CD4-positive, alpha-beta T cell treated with Interleukin-2 at 100 ng/mL for 4 hours (primary cell): ENCODE data around the gene MCTP1.
"Not testable (repeated sequence)": the region's sequence is repeated elsewhere in the genome, so short reads cannot be mapped to it uniquely, and the experiment has no call there.

Experiments
- DNase-seq: peaks from one replicate; pipeline ENCODE4 v3.0.0-alpha.2; 2020; ENCODE audit warnings: low spot score

MCTP1 gene

DNA sequence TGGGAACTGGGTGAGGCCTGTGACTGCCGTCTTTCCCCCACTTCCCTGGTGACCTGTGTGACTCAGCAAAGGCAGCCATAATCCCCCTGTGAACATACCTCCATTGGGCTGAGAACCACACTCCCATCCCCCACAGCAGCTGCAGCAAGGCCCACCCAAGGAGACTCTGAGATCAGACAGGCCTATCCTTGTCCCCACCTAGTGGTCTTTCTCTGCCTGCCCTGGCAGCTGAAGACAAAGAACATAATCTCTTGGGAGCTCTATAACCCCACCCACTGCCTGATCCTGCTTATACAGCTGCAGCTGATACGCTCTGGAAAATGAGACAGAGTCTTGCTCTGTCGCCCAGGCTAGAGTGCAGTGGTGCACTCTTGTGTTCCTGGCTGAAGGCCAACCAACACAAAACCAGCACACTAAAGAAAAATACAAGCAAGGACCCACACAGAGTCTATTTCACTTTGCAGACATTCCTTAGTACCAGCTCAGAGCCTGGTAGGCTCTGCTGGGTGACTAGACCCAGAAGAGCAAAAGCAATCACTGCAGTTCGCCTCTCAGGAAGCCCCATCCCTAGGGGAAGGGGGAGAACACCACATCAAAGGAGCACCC, 106.7 kb downstream of the MCTP1 start:
- no peak for DNase-seq

DNA sequence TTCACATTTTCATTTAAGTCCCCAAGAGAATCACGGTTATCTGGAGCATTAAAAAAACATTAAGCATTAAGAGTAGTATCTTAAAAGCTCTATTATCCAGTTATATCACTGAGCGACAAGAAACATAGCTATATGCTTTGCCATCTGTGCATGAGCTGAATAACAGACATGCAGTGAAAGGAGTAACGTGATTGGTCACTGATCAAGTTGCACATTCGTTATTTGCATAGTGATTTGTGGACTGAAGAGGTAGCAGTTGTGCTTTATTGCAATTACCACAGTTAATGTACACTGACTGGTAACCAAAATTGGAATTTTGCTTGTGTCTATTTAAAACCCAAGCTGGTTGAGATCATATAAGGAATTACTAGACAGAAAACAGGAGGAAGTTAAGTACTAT, 107.4 kb downstream of the MCTP1 start:
- no peak for DNase-seq

DNA sequence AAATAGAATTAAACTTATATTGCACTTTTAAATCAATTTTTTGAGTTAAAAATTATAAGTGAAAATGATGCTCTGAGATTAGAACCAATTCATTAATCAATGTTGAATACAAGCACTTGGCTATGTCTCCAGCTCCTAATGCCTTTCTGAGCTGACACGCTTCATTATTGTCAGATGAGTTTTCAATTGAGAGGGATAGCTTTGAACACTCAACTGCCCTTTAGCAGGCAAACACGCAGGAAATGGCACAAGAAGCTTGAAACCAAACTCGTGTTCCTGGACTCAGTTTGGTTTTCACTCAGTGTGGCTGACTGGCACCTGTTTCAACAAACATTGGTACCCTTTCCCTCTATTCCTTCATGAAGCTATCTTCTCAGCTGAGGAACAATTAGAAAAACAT, 109.8 kb downstream of the MCTP1 start:
- no peak for DNase-seq

DNA sequence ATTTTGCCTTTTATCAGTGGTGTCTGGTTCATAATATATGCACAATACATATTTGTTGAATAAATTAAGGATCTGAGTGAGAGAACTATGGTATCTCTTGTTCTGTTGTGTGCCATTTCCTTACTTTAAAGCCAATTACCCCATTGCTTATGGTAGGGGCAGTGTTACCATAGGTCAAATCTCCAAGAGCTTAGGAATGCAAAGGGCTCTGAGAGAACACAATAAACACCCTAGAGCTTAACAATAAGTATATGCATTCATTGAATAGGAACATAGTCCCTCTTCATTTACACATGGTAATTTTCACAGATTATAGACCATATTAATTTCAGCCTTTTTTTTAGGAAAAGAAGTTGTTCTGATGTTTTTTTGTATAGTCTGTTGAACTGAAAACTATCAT, 112.2 kb downstream of the MCTP1 start:
- DNase-seq, result no peak

DNA sequence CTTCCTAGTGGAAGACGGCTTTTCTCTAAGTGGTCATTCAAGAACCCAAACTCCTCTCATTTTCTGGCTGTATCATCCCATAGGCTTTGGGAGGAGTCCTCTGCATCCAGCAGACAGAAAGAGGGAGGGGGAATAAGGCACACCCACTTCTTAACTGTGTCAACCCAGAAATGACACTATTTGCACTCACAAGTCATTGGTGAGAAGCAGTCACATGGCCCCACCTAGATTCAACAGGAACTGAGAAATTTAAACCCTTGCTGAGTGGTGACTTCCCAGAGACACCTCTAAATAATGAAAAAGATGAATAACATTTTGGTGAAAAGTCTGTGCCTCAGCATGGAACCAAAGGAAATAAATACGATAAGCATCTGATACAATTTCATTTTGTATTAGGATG, 120.0 kb downstream of the MCTP1 start:
- DNase-seq, result no peak

DNA sequence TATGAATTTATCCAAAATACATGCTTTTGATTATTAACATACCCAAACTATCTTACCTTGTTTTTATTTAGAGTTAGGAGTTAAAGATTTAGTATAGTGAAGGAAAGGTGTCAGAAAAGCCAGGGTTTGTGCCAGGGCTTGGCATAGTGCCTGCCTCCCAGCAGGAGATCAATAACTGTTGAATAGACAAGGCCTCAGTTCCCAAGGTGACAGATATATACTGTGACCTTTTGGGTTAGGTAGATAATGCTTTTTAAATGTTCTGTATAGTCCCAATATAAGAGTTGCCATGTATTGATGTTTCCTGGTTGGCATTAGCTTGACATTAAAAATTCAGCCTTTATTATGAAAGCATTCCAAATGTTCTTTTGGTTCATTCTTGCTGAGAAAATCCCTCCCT, 121.8 kb downstream of the MCTP1 start:
- DNase-seq, result no peak

DNA sequence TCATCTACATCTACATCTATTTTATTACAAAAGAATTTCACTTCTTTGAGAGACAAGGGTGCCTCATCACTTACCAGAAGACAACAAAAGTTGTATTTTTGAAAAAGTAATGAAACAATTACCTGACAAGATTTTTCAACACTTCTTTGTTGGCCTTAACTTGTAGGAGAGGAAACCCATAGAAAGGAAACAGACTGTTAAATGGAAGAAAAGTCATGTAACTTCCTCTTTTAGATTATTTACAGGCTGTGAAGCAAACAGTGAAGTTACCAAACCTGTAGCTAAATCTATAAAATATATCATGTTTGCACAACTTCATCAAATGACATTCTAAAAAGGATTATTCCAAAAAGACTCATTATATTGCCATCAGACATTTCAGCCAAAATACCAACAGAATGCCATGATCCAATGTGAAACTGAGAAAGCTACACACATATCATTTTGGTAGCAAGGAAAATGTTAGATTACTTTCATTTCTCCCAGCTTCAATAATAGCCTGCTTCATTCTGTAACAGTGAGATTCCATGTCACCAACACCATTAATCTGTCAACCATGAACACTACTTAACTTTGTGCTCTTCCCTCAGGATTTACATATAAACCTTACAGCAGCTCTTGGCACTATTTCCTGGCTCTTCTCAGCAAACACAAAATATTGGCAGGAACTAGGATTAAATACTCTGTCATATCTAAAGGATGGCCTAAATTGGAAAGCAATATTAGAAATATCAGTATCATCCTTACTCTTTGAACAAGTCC, 122.5 kb downstream of the MCTP1 start:
- DNase-seq, result no peak

DNA sequence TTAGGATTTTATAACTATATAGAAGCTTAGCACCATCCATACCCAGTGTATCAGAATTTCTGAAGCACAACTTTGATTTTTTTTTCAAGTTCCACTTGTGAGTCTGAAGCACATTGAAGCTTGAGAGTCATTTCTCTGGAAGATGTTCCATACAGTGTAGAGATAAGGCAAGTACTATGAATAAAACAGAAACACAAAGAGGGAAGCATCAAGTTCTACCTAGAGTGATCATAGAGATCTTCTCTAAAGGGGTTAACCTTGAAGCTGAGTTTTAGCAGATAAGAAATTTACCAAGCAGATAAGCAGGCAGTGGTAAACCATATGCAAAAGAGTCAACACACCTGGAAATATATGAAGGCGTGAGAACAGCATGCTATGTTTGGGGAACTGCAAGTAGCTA, 125.3 kb downstream of the MCTP1 start:
- no peak for DNase-seq

DNA sequence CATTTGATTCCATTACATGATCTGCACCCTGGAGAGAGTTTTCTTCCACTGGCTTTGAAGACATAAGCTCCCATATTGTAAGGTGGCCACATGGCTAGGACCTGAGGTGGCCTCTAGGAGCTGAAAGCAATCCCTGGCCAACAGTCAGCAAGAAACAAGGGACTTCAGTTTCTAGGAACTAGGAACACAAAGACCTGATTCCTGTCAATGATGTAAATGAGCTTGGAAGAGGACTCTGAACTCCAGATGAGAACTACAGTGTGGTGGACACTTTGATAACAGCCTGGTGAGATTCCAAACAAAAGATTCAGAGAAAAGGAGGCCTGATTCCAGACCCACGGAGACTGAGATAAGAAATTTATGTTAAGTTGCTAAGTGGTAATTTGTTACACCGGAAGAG, 129.0 kb downstream of the MCTP1 start:
- no peak for DNase-seq

DNA sequence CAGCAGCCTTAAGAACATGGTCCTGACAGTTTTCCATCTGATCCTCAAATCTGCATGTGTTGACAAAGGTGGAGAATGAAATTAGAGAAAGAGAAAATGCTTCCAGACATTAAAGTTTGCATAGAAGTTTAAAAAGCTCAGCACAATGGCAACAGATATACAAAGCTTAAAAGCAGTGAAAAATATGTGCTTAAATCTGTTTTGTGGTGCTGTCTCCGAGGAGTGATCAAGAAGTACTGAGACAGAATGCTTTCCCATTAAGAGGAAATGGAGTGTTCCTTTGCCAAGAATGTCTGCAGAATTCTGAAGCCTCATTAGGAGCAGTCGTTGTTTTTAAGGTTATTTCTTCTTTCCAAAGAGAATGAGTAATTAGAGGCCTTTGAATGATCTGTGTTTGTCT, 131.4 kb downstream of the MCTP1 start:
- DNase-seq, result no peak

DNA sequence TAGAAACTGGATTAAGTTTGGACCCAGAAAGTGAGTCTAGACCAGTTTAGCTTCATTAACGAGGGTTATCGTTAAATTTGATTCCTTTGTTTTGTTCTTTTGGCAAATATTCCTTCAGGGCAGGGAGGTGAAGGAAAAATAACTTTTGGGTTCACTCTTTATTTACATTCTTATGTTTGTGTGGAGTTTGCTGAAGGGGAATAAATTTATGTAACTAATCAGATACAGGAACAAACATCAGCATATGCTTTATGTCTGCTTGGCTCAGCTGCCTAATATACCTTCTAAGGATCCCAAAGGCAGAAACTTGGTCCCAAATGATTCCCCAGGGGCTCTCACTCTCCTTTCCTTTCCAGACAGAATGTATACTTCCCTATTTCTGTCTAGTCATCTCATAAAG, 132.4 kb downstream of the MCTP1 start:
- no peak for DNase-seq

DNA sequence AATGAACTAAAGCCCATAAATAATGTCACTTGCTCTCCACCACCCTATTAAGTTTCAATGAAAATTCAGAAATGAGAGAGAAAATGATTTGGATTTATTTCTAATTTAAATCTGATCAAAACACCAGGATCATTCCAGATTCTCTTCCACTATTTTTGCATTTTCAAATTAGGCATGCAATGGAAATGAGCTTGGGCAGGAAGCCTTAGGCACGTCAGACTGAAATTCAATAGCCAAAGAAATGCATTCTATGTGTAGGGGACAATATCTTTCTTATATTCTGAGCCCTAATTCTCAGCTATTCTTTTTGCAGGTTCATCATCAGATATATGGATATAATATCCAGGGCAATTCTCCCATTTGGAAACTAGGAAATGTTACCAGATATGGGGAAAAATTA, 132.8 kb downstream of the MCTP1 start:
- no peak for DNase-seq

DNA sequence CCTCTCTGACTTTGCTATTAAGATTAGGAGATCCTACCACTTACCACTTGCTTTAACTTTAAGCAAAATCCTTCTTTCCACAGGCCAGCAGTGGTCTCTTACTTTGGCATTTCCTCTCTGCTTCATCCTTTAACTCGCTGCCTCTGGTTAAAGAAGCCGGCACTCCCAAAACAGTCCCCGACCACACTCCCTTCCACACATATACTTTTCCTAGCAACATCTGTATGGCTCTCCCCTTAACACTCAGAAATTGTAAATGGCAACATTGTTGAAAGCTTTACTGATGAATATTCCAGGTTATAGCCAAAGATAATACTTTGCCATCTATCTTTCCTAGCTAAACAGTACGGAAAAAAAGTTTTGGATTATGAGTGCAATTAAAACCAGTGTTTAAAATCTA, 133.2 kb downstream of the MCTP1 start:
- no peak for DNase-seq

DNA sequence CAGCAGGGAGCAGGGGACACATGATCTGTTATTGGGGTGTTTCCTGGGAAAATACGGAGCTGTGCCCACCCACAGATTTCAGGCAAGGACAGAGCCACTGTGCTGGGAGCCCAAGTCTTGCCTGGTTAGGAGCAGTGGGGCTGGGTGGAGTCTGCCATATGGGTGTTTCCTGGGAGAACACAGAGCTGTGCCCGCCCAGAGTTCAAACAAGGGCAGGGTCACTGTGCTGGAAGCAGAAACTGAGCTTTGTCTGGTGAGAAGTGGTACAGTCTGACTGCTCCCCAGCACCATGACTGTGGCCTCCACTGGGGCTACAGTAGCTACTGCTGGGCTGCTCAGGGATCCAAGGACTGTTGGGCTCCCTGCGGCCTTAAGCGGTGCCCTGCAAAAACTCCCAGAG, 135.5 kb downstream of the MCTP1 start:
- DNase-seq, result no peak

DNA sequence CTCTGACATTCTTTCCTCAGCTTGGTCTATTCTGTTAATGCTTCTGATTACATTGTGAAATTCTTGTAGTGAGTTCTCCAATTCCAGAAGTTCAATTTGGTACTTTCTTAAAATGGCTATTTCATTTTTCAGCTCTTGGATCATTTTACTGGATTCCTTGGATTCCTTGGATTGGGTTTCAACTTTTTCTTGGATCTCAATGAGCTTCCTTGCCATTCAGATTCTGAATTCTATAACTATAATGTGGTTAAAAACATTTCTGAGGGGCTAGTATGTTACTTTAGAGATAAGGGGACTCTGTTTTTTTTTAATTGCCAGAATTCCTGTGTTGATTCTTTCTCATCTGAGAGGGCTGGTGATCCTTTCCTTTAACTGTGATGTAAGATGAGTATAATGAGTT, 136.4 kb downstream of the MCTP1 start:
- no peak for DNase-seq

DNA sequence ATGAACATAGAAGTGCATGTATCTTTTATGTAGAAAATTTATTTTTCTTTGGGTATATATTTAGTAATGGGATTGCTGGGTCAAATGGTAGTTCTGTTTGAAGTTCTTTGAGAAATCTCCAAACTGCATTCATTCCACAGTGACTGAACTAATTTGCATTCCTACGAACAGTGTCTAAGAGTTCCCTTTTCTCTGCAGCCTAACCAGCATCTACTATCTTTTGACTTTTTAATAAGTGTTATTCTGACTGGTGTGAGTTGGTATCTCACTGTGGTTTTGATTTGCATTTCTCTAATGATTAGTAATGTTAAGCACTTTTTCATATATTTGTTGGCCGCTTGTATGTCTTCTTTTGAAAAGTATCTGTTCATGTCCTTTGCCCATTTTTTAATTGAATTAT, 141.0 kb downstream of the MCTP1 start:
- DNase-seq, result not testable (repeated sequence)

DNA sequence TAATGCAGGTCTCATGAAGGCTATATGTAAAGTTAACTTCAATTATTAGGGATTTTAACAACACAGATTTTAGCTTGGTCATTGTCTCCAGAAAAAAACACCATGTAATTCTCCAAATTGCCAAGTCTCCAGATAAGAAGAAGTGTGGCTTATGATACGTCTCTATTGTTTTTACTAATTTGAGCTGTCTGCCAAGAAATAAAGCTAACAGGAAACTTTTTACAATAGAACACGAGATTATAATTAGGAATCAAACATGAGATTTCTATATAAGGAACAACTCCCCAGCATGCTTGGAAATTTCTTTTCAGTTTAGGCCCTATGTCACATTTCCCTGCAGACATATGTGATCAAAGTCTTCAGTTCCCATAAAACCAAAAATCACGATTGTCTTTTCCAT, 142.7 kb downstream of the MCTP1 start:
- no peak for DNase-seq

DNA sequence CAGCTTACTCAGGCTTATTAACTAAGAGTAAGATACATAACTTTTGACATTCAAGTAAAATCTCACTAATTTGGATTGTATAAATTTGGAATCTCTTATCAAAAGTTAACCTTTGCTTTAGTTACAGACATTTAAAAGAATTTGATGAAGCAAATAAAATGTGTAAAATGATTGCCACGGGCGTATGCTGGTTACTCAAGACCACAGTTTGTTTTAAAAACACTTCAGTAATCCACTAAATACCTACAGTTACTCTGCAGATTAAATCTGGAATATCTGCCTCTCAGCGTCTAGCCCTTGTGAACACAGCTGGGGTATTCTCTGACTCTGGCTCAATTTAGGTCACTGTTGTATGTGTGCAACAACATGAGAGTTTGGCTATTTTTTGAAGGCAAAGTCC, 143.8 kb downstream of the MCTP1 start:
- no peak for DNase-seq

DNA sequence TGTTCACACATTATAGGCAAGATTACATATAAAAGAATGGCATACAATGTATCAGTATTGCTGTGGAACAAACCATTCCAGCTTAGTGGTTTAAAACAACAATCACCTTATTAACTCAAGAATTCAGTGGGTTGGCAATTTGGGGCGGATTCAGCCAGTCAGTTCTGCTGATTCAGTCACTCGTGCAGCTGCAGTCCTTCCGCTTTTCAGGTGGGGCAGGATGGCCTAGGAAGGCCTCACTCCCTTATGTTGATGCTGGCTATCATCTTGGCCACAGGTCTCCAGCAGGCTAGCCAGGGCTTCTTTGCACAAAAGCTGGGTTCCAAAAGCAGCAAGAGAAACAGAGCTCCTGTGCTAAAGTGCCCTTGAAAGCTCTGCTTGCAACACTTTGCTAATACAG, 150.6 kb downstream of the MCTP1 start:
- DNase-seq, result no peak

DNA sequence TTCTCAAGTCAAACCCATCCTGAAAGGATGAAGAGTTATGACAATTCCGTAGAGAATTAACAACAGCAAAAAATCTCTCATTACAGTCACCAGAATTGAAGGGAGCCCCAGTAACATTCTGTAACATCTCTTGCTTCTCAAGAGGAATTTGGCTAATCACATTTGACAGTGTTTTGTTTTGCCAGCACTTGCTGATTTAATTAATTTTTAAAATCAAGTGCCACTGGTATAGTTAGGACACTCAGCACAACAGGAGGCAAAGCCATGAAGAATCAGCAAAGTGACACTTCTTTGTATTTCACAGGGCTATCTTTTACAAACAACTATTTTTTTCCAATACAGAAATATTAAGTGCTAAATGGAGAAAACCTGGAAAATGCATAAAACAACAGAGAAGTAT, 152.8 kb downstream of the MCTP1 start:
- DNase-seq, result no peak

DNA sequence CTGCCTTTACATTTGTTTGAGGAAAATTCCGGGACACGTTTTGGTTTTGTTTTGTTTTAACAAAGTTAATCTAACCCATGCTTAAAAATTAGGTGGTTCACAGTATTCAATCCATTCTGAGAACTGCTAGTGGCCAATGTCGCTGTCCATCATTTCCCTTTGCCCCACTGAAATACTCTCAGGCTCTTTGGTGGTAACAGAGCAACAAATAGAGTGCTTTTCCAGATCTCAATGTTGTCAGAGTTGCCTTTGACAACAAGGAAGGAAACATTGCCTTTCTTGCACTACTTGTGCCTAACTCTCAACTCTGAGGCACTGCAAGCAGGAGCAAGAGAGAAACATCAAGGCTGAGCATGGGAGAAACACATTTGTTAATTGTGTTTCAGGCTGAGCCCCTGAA, 154.0 kb downstream of the MCTP1 start:
- DNase-seq, result no peak

DNA sequence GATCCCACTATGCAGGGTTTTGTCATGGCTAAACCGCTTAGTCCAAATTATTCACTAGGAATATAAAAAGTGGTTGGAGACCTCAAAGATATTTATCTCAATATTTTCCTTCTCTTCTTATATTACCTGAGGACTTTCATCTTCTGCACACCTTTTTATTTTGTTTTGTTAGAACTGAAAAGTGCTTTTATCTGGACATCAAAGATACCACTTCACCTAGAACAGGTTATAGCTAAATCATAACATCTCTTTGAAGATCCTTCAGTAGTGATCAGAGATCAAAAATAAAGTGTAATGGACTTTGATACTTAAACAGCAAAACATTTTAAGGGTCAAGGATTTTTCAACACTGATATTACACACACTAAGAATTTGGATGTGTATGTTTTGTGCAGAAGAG, 160.2 kb downstream of the MCTP1 start:
- DNase-seq, result no peak

DNA sequence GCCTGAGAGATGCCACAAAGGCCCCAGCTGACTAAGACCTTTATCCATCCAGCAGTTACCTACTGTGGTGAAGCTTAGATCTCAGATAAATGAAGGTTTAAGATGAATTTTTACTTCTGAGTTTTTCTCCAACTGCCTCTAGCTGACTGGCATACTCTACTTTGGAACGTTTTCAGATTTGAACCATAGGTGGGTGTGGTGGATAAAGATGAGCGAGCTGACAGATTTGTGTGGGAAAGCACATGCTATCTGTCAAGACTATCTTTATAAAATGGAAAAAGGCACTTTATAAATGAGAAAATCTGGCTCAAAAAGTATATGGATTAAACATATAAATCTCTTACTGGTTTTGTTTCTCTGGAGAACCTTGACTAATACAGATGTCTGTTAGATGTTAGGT, 160.8 kb downstream of the MCTP1 start:
- DNase-seq, result no peak

DNA sequence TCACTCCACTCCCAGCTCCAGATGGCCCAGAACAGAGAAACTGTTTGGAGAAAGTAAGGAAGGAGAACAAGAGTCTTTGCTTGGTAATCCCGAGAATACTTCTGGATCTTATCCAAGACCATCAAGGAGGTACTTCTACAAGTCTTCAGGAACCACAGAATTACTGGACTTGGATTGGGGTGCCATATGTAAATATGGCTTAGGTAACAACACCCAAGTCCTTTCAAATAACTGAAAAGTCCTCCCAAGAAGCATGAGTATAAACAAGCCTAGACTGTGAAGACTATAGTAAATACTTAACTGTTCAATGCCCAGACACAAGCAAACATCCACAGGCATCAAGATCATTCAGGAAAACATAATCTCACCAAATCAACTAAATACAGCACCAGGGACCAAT, 170.0 kb downstream of the MCTP1 start:
- no peak for DNase-seq
